ENCODE data around the gene C2CD2.

GRCh38 chr21:41929248-41929647 lies 24.6 kb downstream of the C2CD2 start:
- no peak for TF ChIP-seq CTCF (IDR thresholded peaks at IDR 0.05; ENCODE audit: low read depth, low read length, poor library complexity, severe bottlenecking)
- TF ChIP-seq EZH2phosphoT487 (IDR thresholded peaks at IDR 0.05; ENCODE audit: borderline replicate concordance, low read length): no peak
